Measurements from ENCODE around the gene DYNLL1. TPM values are rescaled to one million over a fixed set of nuclear protein-coding genes. Genes with fewer than 3 reads are reported as not detected.

Gene DYNLL1
- total and polyA plus RNA-seq, 2 of the 4 experiments (the other 2 are of a cell fraction) = 663 to 696 TPM

- H2AFZ ChIP-seq (replicated peaks; ENCODE audit: low read length, poor library complexity) = no peak overlapping the region
- no TSS peak for BruUV-seq (replicated peaks)
- H4K20me1 ChIP-seq (ENCODE audit: insufficient read depth, low read length) = peaks cover 14% of the 10 kb centered on the region; the same call in 1 of the 2 replicates
- no peak overlapping the region for H2BK120ac ChIP-seq (ENCODE audit: low read depth, low read length)
- ChIA-PET CTCF (interaction anchor here (0.6 to 1.4 kb wide), 4 partner anchors 13 to 120 kb away, joined by 3 to 4 read pairs (median 4); no protein-coding TSS in a partner anchor), POLR2A (ENCODE audit: unreplicated experiment) (interaction anchor here (0.6 kb wide), 1 partner anchor 130 kb away, joined by 4 read pairs; no protein-coding TSS in a partner anchor)
- H3K27ac ChIP-seq (ENCODE audit: insufficient read depth, low read length) = no peak overlapping the region
- no peak overlapping the region for H3K14ac ChIP-seq (replicated peaks; ENCODE audit: low read depth, low read length)
- no peak for DNase-seq
- no peak overlapping the region for H3K23ac ChIP-seq (ENCODE audit: low read depth, low read length)
- H3K4me2 ChIP-seq (ENCODE audit: low read depth, low read length) = no peak overlapping the region
- H3K56ac ChIP-seq (ENCODE audit: extremely low read depth, insufficient read depth, low read length) = no peak overlapping the region
- H4K8ac ChIP-seq (ENCODE audit: low read depth in 2 of 2, low read length in 2 of 2) = no peak overlapping the region
- WGBS, 2 experiments (ENCODE audit: extremely low coverage in 2 of 2, insufficient read length in 1 of 2) = 100% methylated on average over 1 of the region's 3 CpGs; no CpG with 5 or more reads in 1 of the 2 experiments
- H2AK9ac ChIP-seq (replicated peaks; ENCODE audit: low read depth, low read length, poor library complexity) = no peak overlapping the region
- no peak overlapping the region for H2BK5ac ChIP-seq (ENCODE audit: low read depth, low read length, poor library complexity, severe bottlenecking)
- no peak overlapping the region for H3K18ac ChIP-seq (ENCODE audit: low read depth, low read length)
- H3K9ac ChIP-seq (ENCODE audit: low read depth, low read length) = no peak overlapping the region
- no peak overlapping the region for H2AK5ac ChIP-seq (ENCODE audit: low read depth, low read length)
- dilution Hi-C loops (cut with HindIII; ENCODE audit: low sequenced_read_pairs, unreplicated experiment) = no loop called here
- TF ChIP-seq NFE2L2 (IDR thresholded peaks at IDR 0.05; ENCODE audit: low read depth, low read length) (no peak), USF2 (IDR thresholded peaks at IDR 0.05; ENCODE audit: low read depth, low read length) (no peak), RCOR1 (IDR thresholded peaks at IDR 0.05; ENCODE audit: insufficient replicate concordance, low read length) (no peak), FOS (IDR thresholded peaks at IDR 0.05; ENCODE audit: low read depth, low read length) (no peak), MAZ (IDR thresholded peaks at IDR 0.05; ENCODE audit: borderline replicate concordance, low read depth, low read length) (no peak), CEBPB (IDR thresholded peaks at IDR 0.05; ENCODE audit: low read depth, low read length) (no peak), ELK1 (IDR thresholded peaks at IDR 0.05; ENCODE audit: borderline replicate concordance, low read depth, low read length) (no peak), POLR2A (IDR thresholded peaks at IDR 0.05; ENCODE audit: low read depth, low read length) (no peak), BHLHE40 (IDR thresholded peaks at IDR 0.05; ENCODE audit: low read depth, low read length) (no peak), SMC3 (IDR thresholded peaks at IDR 0.05; ENCODE audit: low read depth, low read length) (no peak), CTCF (conservative IDR thresholded peaks at IDR 0.05; ENCODE audit: low read depth, low read length) (no peak), RFX5 (IDR thresholded peaks at IDR 0.05; ENCODE audit: low read depth, low read length) (no peak), CHD1 (IDR thresholded peaks at IDR 0.05; ENCODE audit: low read depth, low read length) (no peak), MXI1 (IDR thresholded peaks at IDR 0.05; ENCODE audit: borderline replicate concordance, low read depth, low read length) (no peak), RAD21 (IDR thresholded peaks at IDR 0.05; ENCODE audit: low read length) (no peak), MAFK (IDR thresholded peaks at IDR 0.05; ENCODE audit: low read depth, low read length) (no peak)
- H4K5ac ChIP-seq (ENCODE audit: low read depth, low read length) = no peak overlapping the region
- in situ Hi-C loops (cut with MboI; ENCODE audit: low sequenced_read_pairs) = no loop called here
- H3K9me1 ChIP-seq (ENCODE audit: insufficient read depth, low read length) = no peaks in the 10 kb centered on the region
- H2BK15ac ChIP-seq (ENCODE audit: low read depth, low read length) = no peak overlapping the region
- no peak overlapping the region for H3K4me3 ChIP-seq (ENCODE audit: insufficient read depth, low read depth, low read length)
- H4K91ac ChIP-seq (ENCODE audit: insufficient read depth, low read depth, low read length) = no peak overlapping the region
- H3K4ac ChIP-seq (ENCODE audit: low read depth, low read length) = no peak overlapping the region
- H3K27me3 ChIP-seq (ENCODE audit: control insufficient read depth, insufficient read depth, low read length) = no peaks in the 10 kb centered on the region
- H3K4me1 ChIP-seq (ENCODE audit: control insufficient read depth, insufficient read depth, low read length) = no peaks in the 10 kb centered on the region
- H3K79me1 ChIP-seq (ENCODE audit: low read depth in 1 of 2, low read length in 2 of 2) = peaks cover 8 to 49% of the 10 kb centered on the region in 2 experiments
- ATAC-seq (ENCODE audit: low read depth) = no peak
- intact Hi-C loops (cut with micrococcal nuclease) = no loop called here
- H3K9me3 ChIP-seq (ENCODE audit: control insufficient read depth, insufficient read depth, low read length) = no peaks in the 10 kb centered on the region
- no peak overlapping the region for H2BK20ac ChIP-seq (ENCODE audit: low read depth, low read length)
- peaks cover 35% of the 10 kb centered on the region for H3K36me3 ChIP-seq (ENCODE audit: control insufficient read depth, insufficient read depth, low read length)
These were observed 42.7 kb upstream of the DYNLL1 start for GRCh38 chr12:120453060-120453750.

Measured in IMR-90 (cell line).